NCI-H2107 treated with DMSO at 0.1 percent for 48 hours (cell line): ENCODE data around the gene ARHGAP45.
"Not testable (repeated sequence)": the region's sequence is repeated elsewhere in the genome, so short reads cannot be mapped to it uniquely, and the experiment has no call there.

Experiments
- DNase-seq: peaks from one replicate; lab custom pipeline; 2025; ENCODE audit not compliant: unreplicated experiment; lab: John Stamatoyannopoulos, UW

The ARHGAP45 gene

GRCh38 chr19:1114728-1115127 lies 47.8 kb downstream of the ARHGAP45 start:
- DNase-seq, result not testable (repeated sequence)

DNA sequence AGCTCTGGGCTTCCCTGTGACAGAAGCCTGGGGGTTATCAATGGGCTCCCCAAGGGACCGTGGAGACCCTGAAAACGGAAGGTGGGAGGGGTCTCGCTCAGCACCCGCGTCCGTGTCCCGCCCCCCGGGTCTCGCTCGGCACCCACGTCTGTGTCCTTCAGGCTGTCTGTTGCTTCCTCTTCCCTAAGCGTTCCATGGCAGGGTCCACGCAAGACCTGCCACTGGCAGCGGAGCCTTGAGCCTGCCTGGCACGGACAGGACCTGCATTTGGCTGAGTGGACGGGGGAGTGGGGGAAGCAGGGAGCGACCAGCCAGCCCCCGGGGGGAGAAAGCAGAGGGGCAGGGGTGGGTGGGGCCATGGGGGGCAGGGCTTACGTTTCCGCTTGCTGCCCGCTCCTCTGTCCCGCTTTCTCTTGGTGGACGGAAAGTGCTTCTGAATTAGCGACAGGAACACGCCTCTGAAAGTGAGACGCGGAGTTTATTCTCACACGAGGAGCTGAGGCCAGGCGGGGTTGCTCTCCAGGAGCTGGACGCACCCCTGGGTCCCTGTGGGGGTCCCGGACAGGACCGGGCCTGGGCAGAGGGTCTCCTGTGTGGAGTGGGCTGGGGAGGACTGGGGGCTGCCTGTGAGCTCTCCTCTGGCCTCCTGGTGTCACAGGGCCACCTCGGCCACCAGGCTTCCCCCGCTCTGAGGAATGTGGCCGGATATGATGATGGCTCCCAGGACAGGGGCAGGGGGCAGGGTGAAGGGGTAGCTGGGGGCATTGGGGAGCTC lies 48.9 kb downstream of the ARHGAP45 start:
- DNase-seq, result no peak

DNA sequence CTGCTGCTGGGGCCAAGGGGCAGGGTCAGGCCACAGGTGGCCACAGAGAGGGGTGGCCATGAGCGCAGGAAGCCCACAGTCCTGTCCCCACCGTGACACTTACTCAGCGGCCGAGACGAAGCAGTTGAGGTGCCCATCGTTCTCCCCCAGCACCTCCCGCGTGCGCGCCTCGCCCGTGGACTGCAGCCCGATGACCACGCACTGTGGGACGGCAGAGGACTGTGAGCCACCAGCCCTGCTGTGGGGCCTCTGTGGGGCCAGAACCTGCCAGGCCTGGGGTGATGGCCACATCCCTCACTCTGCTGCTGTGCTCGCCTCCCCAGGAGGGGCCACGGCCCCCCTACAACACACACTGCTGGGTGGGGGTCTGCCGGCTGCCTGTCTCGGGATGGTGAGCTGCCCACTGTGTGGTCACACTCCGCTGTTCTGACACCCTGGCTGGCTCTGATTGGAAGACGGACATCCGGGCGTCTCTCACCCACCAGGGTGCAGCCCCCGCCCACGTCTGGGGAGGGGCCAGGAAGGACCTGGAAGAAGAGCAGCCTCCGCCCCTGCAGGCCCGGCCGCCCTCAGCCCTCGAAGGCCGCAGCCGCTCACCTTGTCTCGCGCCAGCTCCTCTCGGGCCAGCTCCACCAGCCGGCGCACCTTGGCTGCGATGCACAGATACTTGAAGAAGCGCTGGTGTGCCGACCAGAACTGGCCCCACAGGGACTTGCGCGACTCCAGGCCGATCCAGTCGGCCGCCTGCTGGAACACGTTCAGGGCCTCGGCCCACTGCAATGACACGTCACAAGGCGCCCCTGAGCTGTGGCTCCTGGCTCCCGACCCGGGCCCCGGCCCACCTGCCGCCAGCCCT lies 50.0 kb downstream of the ARHGAP45 start:
- DNase-seq, result no peak

GRCh38 chr19:1117654-1118053 lies 50.7 kb downstream of the ARHGAP45 start:
- no peak for DNase-seq

- no peak for DNase-seq
Measured at GRCh38 chr19:1118999-1119398, 52.0 kb downstream of the ARHGAP45 start.

DNA sequence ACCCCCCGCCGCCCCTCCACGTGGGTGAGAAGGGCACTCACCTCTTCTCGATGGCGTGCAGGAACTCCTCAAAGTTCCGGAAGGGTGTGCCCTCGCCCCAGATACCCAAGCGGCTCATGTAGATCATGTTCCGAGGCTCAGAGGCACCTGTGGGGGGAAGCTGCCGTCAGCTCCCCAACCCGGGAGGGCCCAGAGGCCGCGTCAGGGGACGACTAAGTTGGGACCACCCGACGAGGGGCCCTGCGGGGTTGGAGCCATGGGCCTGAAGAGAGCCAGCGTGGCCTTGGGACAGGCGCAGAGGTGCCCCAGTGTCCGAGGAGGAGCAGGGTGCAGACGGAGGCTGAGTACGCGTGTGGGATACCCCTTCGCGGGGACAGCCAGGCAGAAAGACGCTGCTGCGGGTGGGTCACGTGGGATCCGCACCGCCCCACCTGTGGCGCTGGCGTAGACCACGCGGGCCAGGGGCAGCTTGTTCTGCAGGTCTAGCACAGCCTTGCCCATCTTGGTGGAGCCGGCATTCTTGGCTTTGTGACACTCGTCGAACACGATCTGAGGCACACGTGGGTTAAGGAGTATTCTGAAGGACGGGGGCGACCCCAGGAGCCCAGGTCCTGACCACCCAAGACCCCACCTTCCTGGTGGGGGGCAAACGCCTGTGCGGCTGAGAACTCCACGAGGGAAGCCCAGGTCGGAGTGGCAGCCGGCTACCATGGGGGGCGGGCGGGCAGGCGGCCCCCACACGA lies 52.7 kb downstream of the ARHGAP45 start:
- no peak for DNase-seq

DNA sequence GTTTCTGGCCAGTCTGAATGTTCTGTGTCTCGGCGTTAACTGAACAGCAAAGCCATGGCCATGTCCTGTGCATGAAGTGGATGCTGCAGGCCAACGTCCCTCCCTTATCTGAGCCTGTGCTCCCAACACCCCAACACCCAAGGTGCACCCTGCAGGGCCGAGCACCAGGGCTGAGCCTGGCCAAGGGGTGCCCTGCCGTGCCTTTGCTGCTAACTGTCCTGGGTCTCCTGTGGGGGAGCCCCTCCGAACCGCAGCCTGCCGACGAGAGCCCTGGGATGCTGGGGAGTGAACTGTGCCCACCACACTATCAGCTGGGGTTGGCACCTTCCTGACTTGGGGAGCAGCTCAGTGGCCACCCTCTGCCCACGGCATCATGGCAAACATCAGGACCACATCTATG lies 54.4 kb downstream of the ARHGAP45 start:
- DNase-seq, result no peak

GRCh38 chr19:1122021-1122971 lies 55.3 kb downstream of the ARHGAP45 start:
- no peak for DNase-seq

GRCh38 chr19:1122972-1123363 lies 56.0 kb downstream of the ARHGAP45 start:
- no peak for DNase-seq

GRCh38 chr19:1123381-1123780 lies 56.4 kb downstream of the ARHGAP45 start:
- no peak for DNase-seq

- DNase-seq, result no peak
Measured at GRCh38 chr19:1123885-1124677, 57.1 kb downstream of the ARHGAP45 start.

DNA sequence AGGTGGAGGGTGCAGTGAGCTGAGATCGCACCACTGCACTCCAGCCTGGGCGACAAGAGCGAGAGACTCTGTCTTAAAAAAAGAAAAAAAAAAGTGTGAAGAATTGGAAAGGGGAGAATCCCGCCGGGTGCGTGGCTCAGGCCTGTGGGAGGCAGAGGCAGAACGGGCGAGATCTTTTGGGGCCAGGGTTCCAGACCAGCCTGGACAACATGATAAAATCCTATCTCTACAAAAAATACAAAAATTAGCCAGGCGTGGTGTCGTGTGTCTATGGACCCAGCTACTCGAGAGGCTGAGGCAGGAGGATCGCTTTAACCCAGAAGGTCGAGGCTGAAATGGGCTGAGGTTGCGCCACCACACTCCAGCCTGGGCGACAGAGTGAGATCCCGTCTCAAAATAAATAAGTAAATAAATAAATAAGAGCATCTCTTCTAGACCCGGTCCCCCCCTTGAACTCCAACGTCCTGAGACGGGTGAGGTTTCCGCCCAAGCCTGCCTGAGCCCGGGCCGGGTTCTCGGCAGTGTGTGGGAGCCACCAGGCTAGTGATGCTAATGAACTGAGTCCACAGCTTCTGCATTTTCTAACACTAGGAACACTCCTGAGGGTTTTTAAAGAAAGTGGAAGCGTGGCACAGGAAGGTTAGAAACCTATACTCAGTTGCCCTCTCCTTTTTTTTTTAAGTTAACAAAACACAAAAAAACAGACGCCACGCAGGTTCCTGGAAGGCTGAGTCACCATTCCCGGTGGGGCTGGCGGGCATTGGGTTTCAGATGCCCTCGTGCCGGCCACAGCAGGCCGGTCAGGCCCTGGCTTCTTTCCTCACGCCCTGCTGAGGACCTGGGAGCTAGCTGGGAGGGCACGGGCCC lies 58.9 kb downstream of the ARHGAP45 start:
- DNase-seq, result no peak

- no peak for DNase-seq
Measured at GRCh38 chr19:1126984-1127760, 60.2 kb downstream of the ARHGAP45 start.

DNA sequence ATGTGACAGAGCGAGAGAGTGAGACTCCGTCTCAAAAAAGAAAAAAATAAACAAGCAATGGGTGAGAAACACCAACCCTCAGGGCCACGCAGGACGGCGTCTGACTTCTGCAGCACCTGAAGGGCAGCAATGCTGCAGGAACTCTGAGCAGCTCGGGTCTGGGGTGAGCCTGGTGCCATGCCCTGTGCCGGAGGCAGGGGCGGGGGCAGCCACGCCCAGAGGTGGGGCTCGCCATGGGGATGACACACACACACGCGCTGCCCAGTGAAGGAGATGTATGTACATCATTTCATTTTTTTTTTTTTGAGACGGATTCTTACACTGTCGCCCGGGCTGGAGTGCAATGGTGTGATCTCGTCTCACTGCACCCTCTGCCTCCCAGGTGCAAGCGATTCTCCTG lies 61.1 kb downstream of the ARHGAP45 start:
- no peak for DNase-seq

GRCh38 chr19:1129084-1129483 lies 62.1 kb downstream of the ARHGAP45 start:
- DNase-seq, result not testable (repeated sequence)

GRCh38 chr19:1129535-1129934 lies 62.6 kb downstream of the ARHGAP45 start:
- no peak for DNase-seq

DNA sequence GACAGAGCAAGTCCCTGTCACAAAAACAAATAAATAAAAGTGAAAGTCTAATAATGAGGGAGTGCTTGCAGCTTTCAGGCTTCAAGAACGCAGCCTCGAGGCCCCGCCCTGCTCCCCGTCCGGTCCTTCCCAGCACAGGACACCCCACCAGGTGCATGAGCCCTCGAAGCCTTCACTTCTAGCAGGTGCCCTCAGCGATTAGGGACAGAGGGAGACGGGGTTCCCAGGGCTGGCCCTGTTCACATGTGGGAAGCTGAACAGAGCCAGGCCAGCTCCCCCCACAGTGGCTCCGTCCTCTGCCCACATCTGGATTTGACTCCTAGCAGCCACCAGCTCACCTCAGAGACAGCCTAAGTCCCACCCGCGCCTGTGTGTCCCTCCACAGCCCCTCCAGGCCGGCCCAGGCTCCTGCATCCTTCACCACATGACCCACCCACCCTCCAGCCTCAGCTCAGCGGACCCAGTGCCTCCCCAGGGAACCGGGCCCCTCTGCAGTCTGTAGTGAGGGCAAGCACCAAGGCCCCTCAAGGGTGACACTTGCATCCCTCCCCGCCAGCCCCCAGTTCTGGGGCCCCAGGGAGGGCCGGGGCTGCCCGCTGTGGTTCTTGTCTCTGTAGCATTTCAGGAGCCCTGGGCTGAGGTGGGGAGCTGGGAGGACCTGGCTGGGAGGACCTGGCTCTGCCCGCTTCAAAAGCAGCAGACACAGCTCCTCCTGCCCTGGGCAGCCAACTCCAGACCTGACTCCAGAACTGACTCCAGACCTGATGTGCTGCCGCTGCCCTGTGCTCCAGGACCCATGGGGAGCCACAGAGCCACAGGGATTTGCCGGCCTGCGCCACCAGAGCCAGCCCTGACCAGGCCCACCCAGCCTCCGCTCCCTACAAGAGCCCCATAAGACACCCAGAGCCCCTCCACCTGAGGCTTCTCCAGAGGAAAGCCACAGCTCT lies 64.1 kb downstream of the ARHGAP45 start:
- no peak for DNase-seq
